HL-60 (cell line): ENCODE data around the gene F2RL3.

Source experiments
- POLR2AphosphoS5 ChIP-seq: IDR thresholded peaks from 2 replicates; pipeline ENCODE4 v1.6.1; 2012; ENCODE audit warnings: low read depth
- SPI1 ChIP-seq: IDR thresholded peaks from 2 replicates; pipeline ENCODE4 v1.6.1; 2012; ENCODE audit warnings: low read depth, mild to moderate bottlenecking, borderline replicate concordance
- TF ChIP-seq, protein P1 (sequence below): IDR thresholded peaks from one replicate; pipeline ENCODE4 v1.5.1; 2011; ENCODE audit warnings: low read length, control low read depth, inconsistent platforms; ENCODE audit not compliant: insufficient read depth

DNA sequence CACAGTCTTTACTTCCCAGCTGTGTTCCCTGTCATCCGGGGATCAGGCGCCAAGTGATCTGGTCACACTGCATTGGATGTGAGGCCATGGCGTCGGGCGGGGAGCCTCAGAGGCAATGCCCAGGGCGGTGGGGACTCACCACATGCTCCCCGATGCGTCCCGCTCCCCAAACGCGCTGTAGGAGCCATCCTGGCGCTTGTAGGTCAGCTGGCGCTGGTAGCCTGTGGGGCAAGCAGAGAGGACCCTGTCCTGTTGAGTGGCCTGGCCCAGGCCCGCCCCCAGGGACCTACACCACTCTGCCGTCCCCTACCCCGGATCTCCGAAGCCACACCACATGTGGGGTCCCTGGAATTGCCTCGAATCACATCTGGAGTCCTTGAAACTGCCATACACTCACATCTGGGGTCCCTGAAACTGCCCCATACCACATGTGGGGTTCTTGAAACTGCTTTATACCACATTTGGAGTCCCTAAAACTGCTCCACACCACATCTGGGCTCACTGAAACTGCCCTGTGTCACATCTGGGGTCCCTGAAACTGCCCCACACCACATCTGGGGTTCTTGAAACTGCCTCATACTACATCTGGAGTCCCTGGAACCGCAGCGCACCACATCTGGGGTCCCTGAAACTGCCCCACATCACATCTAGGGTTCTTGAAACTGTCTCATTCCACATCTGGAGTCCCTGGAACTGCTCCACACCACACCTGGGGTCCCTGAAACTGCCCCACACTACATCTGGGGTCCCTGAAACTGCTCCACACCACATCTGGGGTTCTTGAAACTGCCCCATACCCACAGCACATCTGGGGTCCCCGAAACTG lies 33.2 kb downstream of the F2RL3 start:
- TF ChIP-seq, protein P1, sequence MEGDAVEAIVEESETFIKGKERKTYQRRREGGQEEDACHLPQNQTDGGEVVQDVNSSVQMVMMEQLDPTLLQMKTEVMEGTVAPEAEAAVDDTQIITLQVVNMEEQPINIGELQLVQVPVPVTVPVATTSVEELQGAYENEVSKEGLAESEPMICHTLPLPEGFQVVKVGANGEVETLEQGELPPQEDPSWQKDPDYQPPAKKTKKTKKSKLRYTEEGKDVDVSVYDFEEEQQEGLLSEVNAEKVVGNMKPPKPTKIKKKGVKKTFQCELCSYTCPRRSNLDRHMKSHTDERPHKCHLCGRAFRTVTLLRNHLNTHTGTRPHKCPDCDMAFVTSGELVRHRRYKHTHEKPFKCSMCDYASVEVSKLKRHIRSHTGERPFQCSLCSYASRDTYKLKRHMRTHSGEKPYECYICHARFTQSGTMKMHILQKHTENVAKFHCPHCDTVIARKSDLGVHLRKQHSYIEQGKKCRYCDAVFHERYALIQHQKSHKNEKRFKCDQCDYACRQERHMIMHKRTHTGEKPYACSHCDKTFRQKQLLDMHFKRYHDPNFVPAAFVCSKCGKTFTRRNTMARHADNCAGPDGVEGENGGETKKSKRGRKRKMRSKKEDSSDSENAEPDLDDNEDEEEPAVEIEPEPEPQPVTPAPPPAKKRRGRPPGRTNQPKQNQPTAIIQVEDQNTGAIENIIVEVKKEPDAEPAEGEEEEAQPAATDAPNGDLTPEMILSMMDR = no peak
- TF ChIP-seq POLR2AphosphoS5 = no peak
- no peak for TF ChIP-seq SPI1
